Measurements from ENCODE around the gene PPP6R1. TPM values are rescaled to one million over a fixed set of nuclear protein-coding genes. Genes with fewer than 3 reads are reported as not detected.

Gene PPP6R1
- total and polyA plus RNA-seq, 2 of the 13 experiments (the other 11 are each of a cell fraction or from before 2014, with no cell fraction given): 25.8 to 54.0 TPM

GRCh38 chr19:55279770-55280643 is 21.2 kb upstream of the PPP6R1 start, which contains the start of gene HSPBP1 (continued):
- TF ChIP-seq THRA (CRISPR knock-in tag; IDR thresholded peaks at IDR 0.05; ENCODE audit: borderline replicate concordance): peak; percentile 37; the same call in 1 of the 2 replicates
- peak; percentile 82; the same call in 1 of the 2 replicates for TF ChIP-seq MYC (CRISPR knock-in tag; IDR thresholded peaks at IDR 0.05; ENCODE audit: borderline replicate concordance)
- 0 out of 2 replicates have a peak, but pooled peaks have one; percentile 51 for TF ChIP-seq RFX5 (IDR thresholded peaks at IDR 0.05; ENCODE audit: low read depth, low read length)
- TF ChIP-seq ZMAT5 (CRISPR knock-in tag; IDR thresholded peaks at IDR 0.05; ENCODE audit: borderline replicate concordance, low read depth): no peak
- TF ChIP-seq ASH2L (IDR thresholded peaks at IDR 0.05; ENCODE audit: insufficient read length, low read depth, low read length): peak; percentile 89
- TF ChIP-seq HINFP (CRISPR knock-in tag; IDR thresholded peaks at IDR 0.05; ENCODE audit: low read depth): 0 out of 2 replicates have a peak, but pooled peaks have one; percentile 49
- TF ChIP-seq MXD4 (CRISPR knock-in tag; IDR thresholded peaks at IDR 0.05): peak; percentile 86
- TF ChIP-seq TBX2 (CRISPR knock-in tag; IDR thresholded peaks at IDR 0.05; ENCODE audit: borderline replicate concordance): peak; percentile 89
- TF ChIP-seq ZNF382 (CRISPR knock-in tag; IDR thresholded peaks at IDR 0.05; ENCODE audit: borderline replicate concordance): no peak
- TF ChIP-seq SP5 (CRISPR knock-in tag; IDR thresholded peaks at IDR 0.05; ENCODE audit: borderline replicate concordance, low read depth): peak; percentile 76
- no peak for TF ChIP-seq SRSF9 (IDR thresholded peaks at IDR 0.05; ENCODE audit: borderline replicate concordance, insufficient read depth, low read depth, low read length, poor library complexity, severe bottlenecking)
- no peak for TF ChIP-seq ZNF292 (CRISPR knock-in tag; IDR thresholded peaks at IDR 0.05; ENCODE audit: borderline replicate concordance, low read depth)
- no peak for TF ChIP-seq ZNF280D (CRISPR knock-in tag; IDR thresholded peaks at IDR 0.05)
- no peak for TF ChIP-seq REXO4 (CRISPR knock-in tag; IDR thresholded peaks at IDR 0.05; ENCODE audit: borderline replicate concordance)
- TF ChIP-seq BCL3 (CRISPR knock-in tag; IDR thresholded peaks at IDR 0.05): no peak
- TF ChIP-seq ZNF747 (CRISPR knock-in tag; IDR thresholded peaks at IDR 0.05; ENCODE audit: borderline replicate concordance): peak; percentile 89; the same call in 1 of the 2 replicates
